GM23338 (cell line): ENCODE data around the gene GPR158. TPM values are rescaled to one million over a fixed set of nuclear protein-coding genes. Genes with fewer than 3 reads are reported as not detected.

ENCODE experiments used
- ATAC-seq: fragments of 200-7000 bp; cut with Tn5 transposase; 3 replicates; pipeline ENCODE4 v1.9.1; 2020
- DNase-seq: peaks from one replicate; pipeline ENCODE4 v3.0.0-alpha.2; 2015; ENCODE audit warnings: low spot score
- H2AFZ ChIP-seq: fragments of 200-600 bp; sonication (generic); 2 replicates; pipeline ENCODE4 v1.8.0; 2016; ENCODE audit warnings: antibody characterized with exemption, mild to moderate bottlenecking, moderate library complexity
- H3F3A ChIP-seq: fragments of 200-600 bp; sonication (generic); replicated peaks from 2 replicates; pipeline ENCODE4 v1.8.0; 2017; ENCODE audit warnings: antibody characterized with exemption, mixed run types, low read depth
- H3K27ac ChIP-seq: fragments of 200-600 bp; sonication (generic); 2 replicates; pipeline ENCODE4 v1.6.1; 2016; ENCODE audit warnings: low read depth
- H3K27me3 ChIP-seq: fragments of 200-600 bp; sonication (generic); 2 replicates; pipeline ENCODE4 v1.8.0; 2016; ENCODE audit warnings: mild to moderate bottlenecking, mixed run types, moderate library complexity; ENCODE audit not compliant: insufficient read depth
- H3K36me3 ChIP-seq: fragments of 200-600 bp; sonication (generic); 2 replicates; pipeline ENCODE4 v1.8.0; 2016; ENCODE audit warnings: mild to moderate bottlenecking; ENCODE audit not compliant: insufficient read depth
- H3K4me1 ChIP-seq: fragments of 200-600 bp; sonication (generic); 2 replicates; pipeline ENCODE4 v1.8.0; 2016; ENCODE audit warnings: mild to moderate bottlenecking, moderate library complexity; ENCODE audit not compliant: insufficient read depth
- H3K4me2 ChIP-seq: fragments of 200-600 bp; sonication (generic); 2 replicates; pipeline ENCODE4 v1.7.1; 2017; ENCODE audit warnings: mixed run types
- H3K4me3 ChIP-seq: fragments of 200-600 bp; sonication (generic); 2 replicates; pipeline ENCODE4 v1.6.1; 2016; ENCODE audit warnings: mixed run types
- H3K79me2 ChIP-seq: fragments of 200-600 bp; sonication (generic); replicated peaks from 2 replicates; pipeline ENCODE4 v1.8.0; 2017; ENCODE audit warnings: mild to moderate bottlenecking; ENCODE audit not compliant: insufficient read depth
- H3K9me2 ChIP-seq: fragments of 200-600 bp; sonication (generic); 2 replicates; pipeline ENCODE4 v1.8.0; 2017; ENCODE audit not compliant: insufficient read depth
- H4K20me1 ChIP-seq: fragments of 200-600 bp; sonication (generic); replicated peaks from 2 replicates; pipeline ENCODE4 v1.8.0; 2017; ENCODE audit warnings: mild to moderate bottlenecking; ENCODE audit not compliant: insufficient read depth
- H3K27ac Mint-ChIP-seq: 2 replicates; pipeline ENCODE4 v1.8.0; 2020; ENCODE audit warnings: inconsistent platforms, mild to moderate bottlenecking, moderate library complexity, mixed read lengths
- H3K27me3 Mint-ChIP-seq: 3 replicates; pipeline ENCODE4 v1.8.0; 2022; ENCODE audit warnings: low read depth, mild to moderate bottlenecking, moderate library complexity, mixed read lengths, inconsistent platforms; ENCODE audit not compliant: insufficient read depth, poor library complexity
- H3K36me3 Mint-ChIP-seq: 3 replicates; pipeline ENCODE4 v1.8.0; 2021; ENCODE audit warnings: low read depth, mild to moderate bottlenecking, inconsistent platforms, moderate library complexity, mixed read lengths
- H3K4me1 Mint-ChIP-seq: 3 replicates; pipeline ENCODE4 v1.8.0; 2020; ENCODE audit warnings: mild to moderate bottlenecking, inconsistent platforms, mixed read lengths
- H3K4me3 Mint-ChIP-seq: 3 replicates; pipeline ENCODE4 v1.8.0; 2021; ENCODE audit warnings: moderate library complexity, mild to moderate bottlenecking, inconsistent platforms, mixed read lengths
- H3K9me3 Mint-ChIP-seq: 3 replicates; pipeline ENCODE4 v1.8.0; 2020; ENCODE audit warnings: moderate library complexity, mild to moderate bottlenecking, inconsistent platforms, mixed read lengths
- CREB1 ChIP-seq: fragments of 250-450 bp; sonication (Bioruptor Pico); IDR thresholded peaks from 2 replicates; pipeline ENCODE4 v1.5.0; 2020; ENCODE audit warnings: low read depth, mild to moderate bottlenecking, moderate library complexity
- EZH2 ChIP-seq: fragments of 200-600 bp; sonication (generic); IDR thresholded peaks from one replicate; pipeline ENCODE4 v1.8.0; 2017; ENCODE audit warnings: antibody characterized with exemption, mild to moderate bottlenecking, low read depth; ENCODE audit not compliant: unreplicated experiment
- EZH2phosphoT487 ChIP-seq: fragments of 200-600 bp; sonication (generic); IDR thresholded peaks from one replicate; pipeline ENCODE4 v1.8.1; 2018; ENCODE audit warnings: antibody characterized with exemption; ENCODE audit not compliant: unreplicated experiment
- JUNB ChIP-seq: IDR thresholded peaks from one replicate; pipeline ENCODE4 v1.6.1; 2016; ENCODE audit warnings: antibody characterized with exemption; ENCODE audit not compliant: unreplicated experiment
- NANOG ChIP-seq: IDR thresholded peaks from 2 replicates; pipeline ENCODE4 v1.6.1; 2016; ENCODE audit warnings: antibody characterized with exemption, borderline replicate concordance
- STAT1 ChIP-seq: IDR thresholded peaks from one replicate; pipeline ENCODE4 v1.6.1; 2016; ENCODE audit warnings: antibody characterized with exemption; ENCODE audit not compliant: unreplicated experiment
- ZNF331 ChIP-seq: fragments of 250-450 bp; sonication (Bioruptor Pico); IDR thresholded peaks from 2 replicates; pipeline ENCODE4 v1.5.0; 2020; ENCODE audit warnings: low read depth, mild to moderate bottlenecking, moderate library complexity
- polyA plus RNA-seq: library from polyadenylated mRNA; unstranded; fragments of >200 nt; fragmentation: Nextera tagmentation; extraction: Ambion mirVana; gene quantifications from 2 replicates; pipeline ENCODE4 v1.2.1, GENCODE V29; 2016
- total RNA-seq: library from RNA; depleted of rRNA; stranded (reverse); fragments of >200 nt; shearing (Covaris generic); gene quantifications from 2 replicates; pipeline ENCODE4 v1.2.3, GENCODE V29; 2014
- TF ChIP-seq, protein P1 (sequence below): IDR thresholded peaks from 2 replicates; pipeline ENCODE4 v1.6.1; 2016; ENCODE audit warnings: antibody characterized with exemption
- TF ChIP-seq, protein P2 (sequence below), 2 experiments: fragments of 200-600 bp in 1 of 2; sonication (generic) in 1 of 2; conservative IDR thresholded peaks; 2 replicates each; pipeline versions ENCODE4 v1.5.1 to v1.6.1; 2016 to 2017; ENCODE audit warnings: antibody characterized with exemption in 2 of 2, low read depth in 2 of 2, mild to moderate bottlenecking in 2 of 2, moderate library complexity in 1 of 2
- TF ChIP-seq, protein P3 (sequence below): fragments of 250-450 bp; sonication (Bioruptor Pico); IDR thresholded peaks from 2 replicates; pipeline ENCODE4 v1.5.0; 2020; ENCODE audit warnings: mild to moderate bottlenecking, moderate library complexity

Gene GPR158
- total and polyA plus RNA-seq, 2 experiments from 2014 or later, result 0.13 to 1.5 TPM

DNA sequence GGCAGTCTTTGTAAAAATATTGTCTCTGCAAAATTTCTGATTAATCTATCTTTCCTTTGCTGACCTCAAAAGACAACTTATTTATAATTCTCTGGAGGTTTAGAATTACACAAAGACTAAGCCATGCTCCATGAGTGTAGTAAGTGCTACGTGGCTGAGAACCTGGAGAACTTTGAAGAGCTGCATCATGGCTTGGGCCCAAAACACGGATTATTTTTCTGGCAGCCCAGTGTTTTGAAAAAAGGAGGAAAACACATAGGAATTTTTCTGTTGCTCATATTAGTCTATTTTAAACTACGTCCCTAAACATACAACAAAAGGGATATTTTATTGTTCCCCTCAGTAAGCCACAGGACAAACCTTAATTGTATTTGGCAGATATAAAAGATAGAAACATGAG lies 398.5 kb downstream of the GPR158 start (continued):
- TF ChIP-seq, protein P1, sequence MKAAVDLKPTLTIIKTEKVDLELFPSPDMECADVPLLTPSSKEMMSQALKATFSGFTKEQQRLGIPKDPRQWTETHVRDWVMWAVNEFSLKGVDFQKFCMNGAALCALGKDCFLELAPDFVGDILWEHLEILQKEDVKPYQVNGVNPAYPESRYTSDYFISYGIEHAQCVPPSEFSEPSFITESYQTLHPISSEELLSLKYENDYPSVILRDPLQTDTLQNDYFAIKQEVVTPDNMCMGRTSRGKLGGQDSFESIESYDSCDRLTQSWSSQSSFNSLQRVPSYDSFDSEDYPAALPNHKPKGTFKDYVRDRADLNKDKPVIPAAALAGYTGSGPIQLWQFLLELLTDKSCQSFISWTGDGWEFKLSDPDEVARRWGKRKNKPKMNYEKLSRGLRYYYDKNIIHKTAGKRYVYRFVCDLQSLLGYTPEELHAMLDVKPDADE, result no peak
- no peak for TF ChIP-seq CREB1

DNA sequence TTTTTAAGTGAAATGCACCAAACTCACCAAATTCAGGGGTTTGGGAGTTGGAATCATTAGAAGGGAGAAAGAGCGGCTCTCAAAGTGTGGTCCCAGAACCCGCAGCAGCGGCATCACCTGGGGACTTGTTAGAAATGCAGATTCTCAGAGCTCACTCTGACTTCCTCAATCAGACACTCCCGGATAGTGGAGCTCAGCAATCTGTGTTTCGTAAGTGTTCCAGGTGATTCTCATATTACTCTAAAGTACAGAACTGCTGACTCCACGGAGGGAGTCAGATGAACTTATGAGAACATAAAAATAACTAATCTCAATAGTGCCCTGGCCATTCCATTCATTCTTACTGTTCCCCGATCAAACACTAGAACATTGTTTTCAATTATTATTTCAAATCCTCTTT lies 400.5 kb downstream of the GPR158 start:
- H4K20me1 ChIP-seq, result no peaks in the 10 kb centered on the region
- no peaks in the 10 kb centered on the region for H3K4me1 ChIP-seq
- DNase-seq (peak; percentile 23), ATAC-seq (0 out of 3 replicates have a peak, but pooled peaks have one; percentile 30)
- H3K4me3 Mint-ChIP-seq, result no peak overlapping the region
- no peak overlapping the region for H3K4me3 ChIP-seq
- H3K27ac ChIP-seq, result no peak overlapping the region
- H3K4me1 Mint-ChIP-seq, result peaks cover 2% of the 10 kb centered on the region; the same call in 2 of the 3 replicates
- H3K4me2 ChIP-seq, result no peak overlapping the region
- H3K27me3 Mint-ChIP-seq, result no peaks in the 10 kb centered on the region
- no peaks in the 10 kb centered on the region for H3K79me2 ChIP-seq
- no peaks in the 10 kb centered on the region for H3K27me3 ChIP-seq
- H3F3A ChIP-seq, result no peaks in the 10 kb centered on the region
- no peak overlapping the region for H2AFZ ChIP-seq
- no peaks in the 10 kb centered on the region for H3K9me3 Mint-ChIP-seq
- no peak overlapping the region for H3K27ac Mint-ChIP-seq
- H3K9me2 ChIP-seq, result no peaks in the 10 kb centered on the region
- TF ChIP-seq NANOG (no peak), EZH2 (no peak), JUNB (no peak), STAT1 (no peak)
- TF ChIP-seq, protein P2, sequence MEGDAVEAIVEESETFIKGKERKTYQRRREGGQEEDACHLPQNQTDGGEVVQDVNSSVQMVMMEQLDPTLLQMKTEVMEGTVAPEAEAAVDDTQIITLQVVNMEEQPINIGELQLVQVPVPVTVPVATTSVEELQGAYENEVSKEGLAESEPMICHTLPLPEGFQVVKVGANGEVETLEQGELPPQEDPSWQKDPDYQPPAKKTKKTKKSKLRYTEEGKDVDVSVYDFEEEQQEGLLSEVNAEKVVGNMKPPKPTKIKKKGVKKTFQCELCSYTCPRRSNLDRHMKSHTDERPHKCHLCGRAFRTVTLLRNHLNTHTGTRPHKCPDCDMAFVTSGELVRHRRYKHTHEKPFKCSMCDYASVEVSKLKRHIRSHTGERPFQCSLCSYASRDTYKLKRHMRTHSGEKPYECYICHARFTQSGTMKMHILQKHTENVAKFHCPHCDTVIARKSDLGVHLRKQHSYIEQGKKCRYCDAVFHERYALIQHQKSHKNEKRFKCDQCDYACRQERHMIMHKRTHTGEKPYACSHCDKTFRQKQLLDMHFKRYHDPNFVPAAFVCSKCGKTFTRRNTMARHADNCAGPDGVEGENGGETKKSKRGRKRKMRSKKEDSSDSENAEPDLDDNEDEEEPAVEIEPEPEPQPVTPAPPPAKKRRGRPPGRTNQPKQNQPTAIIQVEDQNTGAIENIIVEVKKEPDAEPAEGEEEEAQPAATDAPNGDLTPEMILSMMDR (conservative IDR thresholded peaks at IDR 0.05; ENCODE audit: low read depth in 2 of 2), result peak in 1 of 2 experiments; percentile 8; a peak in 1 of 4 replicates
- H3K36me3 ChIP-seq, result no peaks in the 10 kb centered on the region
- no peaks in the 10 kb centered on the region for H3K36me3 Mint-ChIP-seq

DNA sequence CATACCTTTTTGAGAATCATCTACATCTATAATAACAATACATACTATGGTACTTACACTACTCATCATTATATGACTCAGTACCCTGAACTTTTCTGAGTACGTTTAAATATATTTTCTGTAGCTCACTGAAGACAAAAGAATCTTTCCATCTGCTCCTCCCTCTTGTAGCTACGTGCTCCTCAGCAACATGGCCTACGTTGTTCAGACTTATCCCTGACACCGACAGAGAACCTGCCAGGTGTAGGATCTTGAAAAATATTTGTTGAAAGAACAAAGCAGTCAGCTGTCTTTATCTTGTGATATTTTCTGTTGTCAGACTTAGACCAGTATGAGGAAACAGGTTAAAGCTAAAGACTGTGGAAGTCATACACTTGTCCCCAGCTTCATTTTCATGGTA lies 403.3 kb downstream of the GPR158 start:
- Histone ChIP-seq H3K9me2 (no peaks in the 10 kb centered on the region), H3K27me3 (no peaks in the 10 kb centered on the region), H3K36me3 (no peaks in the 10 kb centered on the region), H3K4me3 (no peak overlapping the region), H3F3A (no peaks in the 10 kb centered on the region), H2AFZ (no peak overlapping the region), H4K20me1 (no peaks in the 10 kb centered on the region), H3K27ac (no peak overlapping the region), H3K4me1 (no peaks in the 10 kb centered on the region), H3K4me2 (no peak overlapping the region), H3K79me2 (no peaks in the 10 kb centered on the region)
- DNase-seq (no peak), ATAC-seq (no peak)
- peaks cover 2% of the 10 kb centered on the region; the same call in 2 of the 3 replicates for H3K4me1 Mint-ChIP-seq
- H3K27me3 Mint-ChIP-seq, result no peaks in the 10 kb centered on the region
- no peak overlapping the region for H3K27ac Mint-ChIP-seq
- H3K4me3 Mint-ChIP-seq, result no peak overlapping the region
- no peaks in the 10 kb centered on the region for H3K9me3 Mint-ChIP-seq
- H3K36me3 Mint-ChIP-seq, result no peaks in the 10 kb centered on the region
- TF ChIP-seq, protein P3, sequence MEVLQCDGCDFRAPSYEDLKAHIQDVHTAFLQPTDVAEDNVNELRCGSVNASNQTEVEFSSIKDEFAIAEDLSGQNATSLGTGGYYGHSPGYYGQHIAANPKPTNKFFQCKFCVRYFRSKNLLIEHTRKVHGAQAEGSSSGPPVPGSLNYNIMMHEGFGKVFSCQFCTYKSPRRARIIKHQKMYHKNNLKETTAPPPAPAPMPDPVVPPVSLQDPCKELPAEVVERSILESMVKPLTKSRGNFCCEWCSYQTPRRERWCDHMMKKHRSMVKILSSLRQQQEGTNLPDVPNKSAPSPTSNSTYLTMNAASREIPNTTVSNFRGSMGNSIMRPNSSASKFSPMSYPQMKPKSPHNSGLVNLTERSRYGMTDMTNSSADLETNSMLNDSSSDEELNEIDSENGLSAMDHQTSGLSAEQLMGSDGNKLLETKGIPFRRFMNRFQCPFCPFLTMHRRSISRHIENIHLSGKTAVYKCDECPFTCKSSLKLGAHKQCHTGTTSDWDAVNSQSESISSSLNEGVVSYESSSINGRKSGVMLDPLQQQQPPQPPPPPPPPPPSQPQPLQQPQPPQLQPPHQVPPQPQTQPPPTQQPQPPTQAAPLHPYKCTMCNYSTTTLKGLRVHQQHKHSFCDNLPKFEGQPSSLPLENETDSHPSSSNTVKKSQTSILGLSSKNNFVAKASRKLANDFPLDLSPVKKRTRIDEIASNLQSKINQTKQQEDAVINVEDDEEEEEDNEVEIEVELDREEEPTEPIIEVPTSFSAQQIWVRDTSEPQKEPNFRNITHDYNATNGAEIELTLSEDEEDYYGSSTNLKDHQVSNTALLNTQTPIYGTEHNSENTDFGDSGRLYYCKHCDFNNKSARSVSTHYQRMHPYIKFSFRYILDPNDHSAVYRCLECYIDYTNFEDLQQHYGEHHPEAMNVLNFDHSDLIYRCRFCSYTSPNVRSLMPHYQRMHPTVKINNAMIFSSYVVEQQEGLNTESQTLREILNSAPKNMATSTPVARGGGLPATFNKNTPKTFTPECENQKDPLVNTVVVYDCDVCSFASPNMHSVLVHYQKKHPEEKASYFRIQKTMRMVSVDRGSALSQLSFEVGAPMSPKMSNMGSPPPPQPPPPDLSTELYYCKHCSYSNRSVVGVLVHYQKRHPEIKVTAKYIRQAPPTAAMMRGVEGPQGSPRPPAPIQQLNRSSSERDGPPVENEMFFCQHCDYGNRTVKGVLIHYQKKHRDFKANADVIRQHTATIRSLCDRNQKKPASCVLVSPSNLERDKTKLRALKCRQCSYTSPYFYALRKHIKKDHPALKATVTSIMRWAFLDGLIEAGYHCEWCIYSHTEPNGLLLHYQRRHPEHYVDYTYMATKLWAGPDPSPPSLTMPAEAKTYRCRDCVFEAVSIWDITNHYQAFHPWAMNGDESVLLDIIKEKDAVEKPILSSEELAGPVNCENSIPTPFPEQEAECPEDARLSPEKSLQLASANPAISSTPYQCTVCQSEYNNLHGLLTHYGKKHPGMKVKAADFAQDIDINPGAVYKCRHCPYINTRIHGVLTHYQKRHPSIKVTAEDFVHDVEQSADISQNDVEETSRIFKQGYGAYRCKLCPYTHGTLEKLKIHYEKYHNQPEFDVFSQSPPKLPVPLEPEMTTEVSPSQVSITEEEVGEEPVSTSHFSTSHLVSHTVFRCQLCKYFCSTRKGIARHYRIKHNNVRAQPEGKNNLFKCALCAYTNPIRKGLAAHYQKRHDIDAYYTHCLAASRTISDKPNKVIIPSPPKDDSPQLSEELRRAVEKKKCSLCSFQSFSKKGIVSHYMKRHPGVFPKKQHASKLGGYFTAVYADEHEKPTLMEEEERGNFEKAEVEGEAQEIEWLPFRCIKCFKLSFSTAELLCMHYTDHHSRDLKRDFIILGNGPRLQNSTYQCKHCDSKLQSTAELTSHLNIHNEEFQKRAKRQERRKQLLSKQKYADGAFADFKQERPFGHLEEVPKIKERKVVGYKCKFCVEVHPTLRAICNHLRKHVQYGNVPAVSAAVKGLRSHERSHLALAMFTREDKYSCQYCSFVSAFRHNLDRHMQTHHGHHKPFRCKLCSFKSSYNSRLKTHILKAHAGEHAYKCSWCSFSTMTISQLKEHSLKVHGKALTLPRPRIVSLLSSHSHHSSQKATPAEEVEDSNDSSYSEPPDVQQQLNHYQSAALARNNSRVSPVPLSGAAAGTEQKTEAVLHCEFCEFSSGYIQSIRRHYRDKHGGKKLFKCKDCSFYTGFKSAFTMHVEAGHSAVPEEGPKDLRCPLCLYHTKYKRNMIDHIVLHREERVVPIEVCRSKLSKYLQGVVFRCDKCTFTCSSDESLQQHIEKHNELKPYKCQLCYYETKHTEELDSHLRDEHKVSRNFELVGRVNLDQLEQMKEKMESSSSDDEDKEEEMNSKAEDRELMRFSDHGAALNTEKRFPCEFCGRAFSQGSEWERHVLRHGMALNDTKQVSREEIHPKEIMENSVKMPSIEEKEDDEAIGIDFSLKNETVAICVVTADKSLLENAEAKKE, result no peak
- TF ChIP-seq ZNF331 (CRISPR knock-in tag) (no peak), JUNB (no peak), EZH2phosphoT487 (no peak)
